HL-60 (cell line): ENCODE data around the gene ZNF142.

Experiments used
- DNase-seq, 2 experiments: peaks; one replicate each; pipeline ENCODE4 v3.0.0-alpha.2; 2010 to 2020; ENCODE audit warnings: low read depth in 1 of 2, low spot score in 1 of 2
- H3K27ac ChIP-seq: fragments of 250-450 bp; sonication (Bioruptor Pico); replicated peaks from 2 replicates; pipeline ENCODE4 v1.5.1; 2020; ENCODE audit warnings: mild to moderate bottlenecking, moderate library complexity
- H3K27me3 ChIP-seq: fragments of 250-450 bp; sonication (Bioruptor Pico); 2 replicates; pipeline ENCODE4 v1.5.1; 2021; ENCODE audit warnings: mild to moderate bottlenecking, moderate library complexity; ENCODE audit not compliant: insufficient read depth, poor library complexity, severe bottlenecking
- H3K4me3 ChIP-seq: replicated peaks from 2 replicates; pipeline ENCODE4 v1.5.1; 2011; ENCODE audit warnings: mild to moderate bottlenecking, control low read depth, low read length; ENCODE audit not compliant: insufficient read depth
- GABPA ChIP-seq: IDR thresholded peaks from 2 replicates; pipeline ENCODE4 v1.6.1; 2012; ENCODE audit warnings: low read depth
- POLR2AphosphoS5 ChIP-seq: IDR thresholded peaks from 2 replicates; pipeline ENCODE4 v1.6.1; 2012; ENCODE audit warnings: low read depth
- SPI1 ChIP-seq: IDR thresholded peaks from 2 replicates; pipeline ENCODE4 v1.6.1; 2012; ENCODE audit warnings: low read depth, mild to moderate bottlenecking, borderline replicate concordance
- long read RNA-seq: library from polyadenylated mRNA; unstranded; transcript quantifications from one replicate; pipeline ENCODE4 v2.0.0, GENCODE V29; 2020
- TF ChIP-seq, protein P1 (sequence below): IDR thresholded peaks from 2 replicates; pipeline ENCODE4 v1.6.1; 2012; ENCODE audit warnings: low read depth; ENCODE audit not compliant: insufficient replicate concordance
- TF ChIP-seq, protein P2 (sequence below): IDR thresholded peaks from one replicate; pipeline ENCODE4 v1.5.1; 2011; ENCODE audit warnings: low read length, control low read depth, inconsistent platforms; ENCODE audit not compliant: insufficient read depth

ZNF142 gene
- long read RNA-seq, partial matches to known transcripts = 7 of 7 reads
- long read RNA-seq, other reads (novel, unspliced or antisense) = 0 of 7 reads

DNA sequence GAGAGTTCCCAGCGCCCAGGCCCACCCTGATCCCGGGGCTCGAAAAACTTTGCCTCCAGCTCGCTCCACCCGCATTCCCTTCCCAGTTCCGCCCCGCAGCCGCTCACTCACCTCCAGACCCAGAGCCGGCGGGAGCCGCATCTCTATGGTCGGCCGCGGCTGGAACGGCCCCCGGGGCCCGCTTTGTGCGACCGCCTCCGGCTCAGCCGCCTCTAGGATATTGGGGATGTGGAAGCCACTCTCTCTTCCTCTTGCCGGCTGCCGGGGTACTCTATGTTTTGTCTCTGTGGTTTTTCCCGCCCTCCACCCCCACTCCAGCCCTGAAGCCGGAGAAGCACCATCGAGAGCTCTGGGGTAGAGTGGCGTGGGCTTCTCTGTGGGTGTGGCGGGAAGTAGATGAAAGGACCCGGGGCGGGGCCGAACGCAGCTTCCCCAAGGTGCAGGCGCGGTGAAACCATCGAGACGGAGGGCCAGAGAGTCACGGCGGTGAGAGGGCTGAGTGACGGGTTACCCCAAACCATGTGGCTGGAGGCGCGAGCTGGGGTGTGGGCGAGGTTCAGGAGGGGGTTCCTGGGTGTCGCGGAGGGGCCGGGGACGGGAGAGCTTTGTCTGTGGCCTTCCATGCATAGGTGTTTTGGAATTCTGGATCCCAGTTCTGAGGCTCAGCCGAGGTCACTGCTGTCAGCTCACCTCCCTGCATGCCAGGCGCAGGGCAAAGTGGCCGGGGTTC, at the start of gene ZNF142, which contains the start of gene BCS1L:
Gene ZNF142 (minus strand): TSS at position 366 of the 730 bp plus-strand sequence. CDS start 3,194 bp downstream, outside the sequence.
Gene BCS1L (plus strand): TSS at position 426 of the 730 bp plus-strand sequence. CDS start 1,305 bp downstream, outside the sequence.
- H3K27me3 ChIP-seq = no peaks in the 10 kb centered on the region
- peak; percentile 42; the same call in 1 of the 2 replicates for TF ChIP-seq SPI1
- TF ChIP-seq, protein P1, sequence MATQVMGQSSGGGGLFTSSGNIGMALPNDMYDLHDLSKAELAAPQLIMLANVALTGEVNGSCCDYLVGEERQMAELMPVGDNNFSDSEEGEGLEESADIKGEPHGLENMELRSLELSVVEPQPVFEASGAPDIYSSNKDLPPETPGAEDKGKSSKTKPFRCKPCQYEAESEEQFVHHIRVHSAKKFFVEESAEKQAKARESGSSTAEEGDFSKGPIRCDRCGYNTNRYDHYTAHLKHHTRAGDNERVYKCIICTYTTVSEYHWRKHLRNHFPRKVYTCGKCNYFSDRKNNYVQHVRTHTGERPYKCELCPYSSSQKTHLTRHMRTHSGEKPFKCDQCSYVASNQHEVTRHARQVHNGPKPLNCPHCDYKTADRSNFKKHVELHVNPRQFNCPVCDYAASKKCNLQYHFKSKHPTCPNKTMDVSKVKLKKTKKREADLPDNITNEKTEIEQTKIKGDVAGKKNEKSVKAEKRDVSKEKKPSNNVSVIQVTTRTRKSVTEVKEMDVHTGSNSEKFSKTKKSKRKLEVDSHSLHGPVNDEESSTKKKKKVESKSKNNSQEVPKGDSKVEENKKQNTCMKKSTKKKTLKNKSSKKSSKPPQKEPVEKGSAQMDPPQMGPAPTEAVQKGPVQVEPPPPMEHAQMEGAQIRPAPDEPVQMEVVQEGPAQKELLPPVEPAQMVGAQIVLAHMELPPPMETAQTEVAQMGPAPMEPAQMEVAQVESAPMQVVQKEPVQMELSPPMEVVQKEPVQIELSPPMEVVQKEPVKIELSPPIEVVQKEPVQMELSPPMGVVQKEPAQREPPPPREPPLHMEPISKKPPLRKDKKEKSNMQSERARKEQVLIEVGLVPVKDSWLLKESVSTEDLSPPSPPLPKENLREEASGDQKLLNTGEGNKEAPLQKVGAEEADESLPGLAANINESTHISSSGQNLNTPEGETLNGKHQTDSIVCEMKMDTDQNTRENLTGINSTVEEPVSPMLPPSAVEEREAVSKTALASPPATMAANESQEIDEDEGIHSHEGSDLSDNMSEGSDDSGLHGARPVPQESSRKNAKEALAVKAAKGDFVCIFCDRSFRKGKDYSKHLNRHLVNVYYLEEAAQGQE = peak; percentile 23
- peak; percentile 93 for TF ChIP-seq POLR2AphosphoS5
- peak; percentile 59 for TF ChIP-seq GABPA
- TF ChIP-seq, protein P2, sequence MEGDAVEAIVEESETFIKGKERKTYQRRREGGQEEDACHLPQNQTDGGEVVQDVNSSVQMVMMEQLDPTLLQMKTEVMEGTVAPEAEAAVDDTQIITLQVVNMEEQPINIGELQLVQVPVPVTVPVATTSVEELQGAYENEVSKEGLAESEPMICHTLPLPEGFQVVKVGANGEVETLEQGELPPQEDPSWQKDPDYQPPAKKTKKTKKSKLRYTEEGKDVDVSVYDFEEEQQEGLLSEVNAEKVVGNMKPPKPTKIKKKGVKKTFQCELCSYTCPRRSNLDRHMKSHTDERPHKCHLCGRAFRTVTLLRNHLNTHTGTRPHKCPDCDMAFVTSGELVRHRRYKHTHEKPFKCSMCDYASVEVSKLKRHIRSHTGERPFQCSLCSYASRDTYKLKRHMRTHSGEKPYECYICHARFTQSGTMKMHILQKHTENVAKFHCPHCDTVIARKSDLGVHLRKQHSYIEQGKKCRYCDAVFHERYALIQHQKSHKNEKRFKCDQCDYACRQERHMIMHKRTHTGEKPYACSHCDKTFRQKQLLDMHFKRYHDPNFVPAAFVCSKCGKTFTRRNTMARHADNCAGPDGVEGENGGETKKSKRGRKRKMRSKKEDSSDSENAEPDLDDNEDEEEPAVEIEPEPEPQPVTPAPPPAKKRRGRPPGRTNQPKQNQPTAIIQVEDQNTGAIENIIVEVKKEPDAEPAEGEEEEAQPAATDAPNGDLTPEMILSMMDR = no peak
- H3K4me3 ChIP-seq = peak within 1 kb of the TSS; percentile 72
- peak; percentile 91 to 98 for DNase-seq
- peak within 1 kb of the TSS; percentile 76 for H3K27ac ChIP-seq

DNA sequence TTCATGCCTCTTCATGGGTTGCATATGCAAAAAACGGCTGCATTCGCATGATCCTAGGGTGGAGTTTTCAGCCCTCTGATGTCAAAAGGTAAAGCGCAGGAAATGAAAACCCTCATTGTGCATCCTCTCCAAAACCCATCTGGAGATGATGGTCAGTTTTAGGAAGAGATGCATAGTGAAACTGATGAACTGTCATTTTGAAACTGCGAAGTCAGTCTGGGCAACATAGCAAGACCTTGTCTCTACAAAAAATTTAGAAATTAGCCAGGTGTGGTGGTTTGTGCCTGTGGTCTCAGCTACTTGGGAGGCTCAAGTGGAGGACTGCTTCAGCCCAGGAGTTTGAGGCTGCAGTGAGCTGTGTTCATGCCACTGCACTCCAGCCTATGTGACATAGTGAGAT, 48.7 kb upstream of the ZNF142 start:
- Histone ChIP-seq H3K27ac (no peak overlapping the region), H3K4me3 (no peak overlapping the region), H3K27me3 (no peaks in the 10 kb centered on the region)
- DNase-seq = no peak
- TF ChIP-seq POLR2AphosphoS5 (no peak), GABPA (no peak), SPI1 (no peak)
- TF ChIP-seq, protein P1 = no peak
- TF ChIP-seq, protein P2 = no peak

GRCh38 chr2:218703341-218703740, 43.9 kb upstream of the ZNF142 start:
- no peak overlapping the region for H3K27ac ChIP-seq
- no peak overlapping the region for H3K4me3 ChIP-seq
- H3K27me3 ChIP-seq = no peaks in the 10 kb centered on the region
- no peak for DNase-seq
- TF ChIP-seq, protein P2 = no peak
- no peak for TF ChIP-seq GABPA
- no peak for TF ChIP-seq SPI1
- TF ChIP-seq, protein P1 = no peak
- TF ChIP-seq POLR2AphosphoS5 = no peak
